Urinary bladder (tissue), 2 donors: ENCODE results near the gene PNISR. TPM values are rescaled to one million over a fixed set of nuclear protein-coding genes. Genes with fewer than 3 reads are reported as not detected.

Source experiments
- polyA plus RNA-seq: library from polyadenylated mRNA; stranded (reverse); fragments of 200-250 nt; gene quantifications from one replicate; pipeline ENCODE4 v1.2.3, GENCODE V29; 2013
- total RNA-seq: library from RNA; depleted of rRNA; stranded (reverse); fragments of >200 nt; gene quantifications from one replicate; pipeline ENCODE4 v1.2.3, GENCODE V29; 2014
- donor health status: healthy.

Gene PNISR
- total and polyA plus RNA-seq, 2 donors: 63.5 to 268 TPM

Other genes with a start within 250 kb of the PNISR start
- gene FAXC, start 75.6 kb downstream of the PNISR start, total RNA-seq: 19.4 TPM
- gene FAXC, start 75.6 kb downstream of the PNISR start, polyA plus RNA-seq: 28.0 TPM
- 4.8 TPM for gene COQ3, start 31.1 kb downstream of the PNISR start, total RNA-seq
- 10.8 TPM for gene COQ3, start 31.1 kb downstream of the PNISR start, polyA plus RNA-seq
- gene USP45, start 90.1 kb upstream of the PNISR start, total RNA-seq: 38.7 TPM
- 5.3 TPM for gene USP45, start 90.1 kb upstream of the PNISR start, polyA plus RNA-seq
- 106 TPM for gene CCNC, start 143.4 kb upstream of the PNISR start, total RNA-seq
- 22.7 TPM for gene CCNC, start 143.4 kb upstream of the PNISR start, polyA plus RNA-seq
- gene PRDM13, start 181.5 kb upstream of the PNISR start, total RNA-seq: not detected
- not detected for gene PRDM13, start 181.5 kb upstream of the PNISR start, polyA plus RNA-seq